ENCODE measurements around the gene ROGDI.

Gene ROGDI

GRCh38 chr16:4811242-4811641, 8.8 kb upstream of the ROGDI start:
- Histone ChIP-seq H3K27me3 (ENCODE audit: control insufficient read depth, insufficient read depth, low read length) (no peaks in the 10 kb centered on the region), H3K4me2 (ENCODE audit: low read length) (no peak overlapping the region), H3K9ac (no peak overlapping the region), H3K4me1 (peaks cover 16% of the 10 kb centered on the region), H3K27ac (no peak overlapping the region), H3K9me3 (ENCODE audit: control insufficient read depth, low read length) (no peaks in the 10 kb centered on the region), H2AFZ (no peak overlapping the region), H3K4me3 (ENCODE audit: low read depth, low read length) (no peak overlapping the region), H3K36me3 (ENCODE audit: control insufficient read depth, insufficient read depth, low read length) (no peaks in the 10 kb centered on the region), H3K79me2 (no peaks in the 10 kb centered on the region)
- TF ChIP-seq, protein P1, sequence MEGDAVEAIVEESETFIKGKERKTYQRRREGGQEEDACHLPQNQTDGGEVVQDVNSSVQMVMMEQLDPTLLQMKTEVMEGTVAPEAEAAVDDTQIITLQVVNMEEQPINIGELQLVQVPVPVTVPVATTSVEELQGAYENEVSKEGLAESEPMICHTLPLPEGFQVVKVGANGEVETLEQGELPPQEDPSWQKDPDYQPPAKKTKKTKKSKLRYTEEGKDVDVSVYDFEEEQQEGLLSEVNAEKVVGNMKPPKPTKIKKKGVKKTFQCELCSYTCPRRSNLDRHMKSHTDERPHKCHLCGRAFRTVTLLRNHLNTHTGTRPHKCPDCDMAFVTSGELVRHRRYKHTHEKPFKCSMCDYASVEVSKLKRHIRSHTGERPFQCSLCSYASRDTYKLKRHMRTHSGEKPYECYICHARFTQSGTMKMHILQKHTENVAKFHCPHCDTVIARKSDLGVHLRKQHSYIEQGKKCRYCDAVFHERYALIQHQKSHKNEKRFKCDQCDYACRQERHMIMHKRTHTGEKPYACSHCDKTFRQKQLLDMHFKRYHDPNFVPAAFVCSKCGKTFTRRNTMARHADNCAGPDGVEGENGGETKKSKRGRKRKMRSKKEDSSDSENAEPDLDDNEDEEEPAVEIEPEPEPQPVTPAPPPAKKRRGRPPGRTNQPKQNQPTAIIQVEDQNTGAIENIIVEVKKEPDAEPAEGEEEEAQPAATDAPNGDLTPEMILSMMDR (IDR thresholded peaks at IDR 0.05): no peak

DNA sequence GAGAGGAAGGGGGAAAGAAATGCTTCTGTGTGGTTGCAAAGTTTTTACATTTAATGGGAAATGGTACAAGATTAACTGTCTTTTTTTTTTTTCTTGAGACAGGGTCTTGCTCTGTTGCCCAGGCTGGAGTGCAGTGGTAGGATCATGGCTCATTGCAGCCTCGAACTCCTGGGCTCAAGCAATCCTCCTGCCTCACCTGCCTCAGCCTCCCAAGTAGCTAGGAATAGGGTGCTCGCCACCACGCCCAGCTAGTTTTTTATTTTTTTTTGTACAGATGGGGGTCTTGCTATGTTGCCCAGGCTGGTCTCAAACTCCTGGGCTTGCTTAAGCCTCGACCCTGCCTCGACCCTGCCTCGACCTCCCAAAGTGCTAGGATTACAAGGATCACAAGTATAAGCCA, 3.8 kb upstream of the ROGDI start:
- Histone ChIP-seq H3K79me2 (no peaks in the 10 kb centered on the region), H3K27me3 (ENCODE audit: control insufficient read depth, insufficient read depth, low read length) (no peaks in the 10 kb centered on the region), H3K4me2 (ENCODE audit: low read length) (no peak overlapping the region), H3K4me3 (ENCODE audit: low read depth, low read length) (no peak overlapping the region), H3K9ac (no peak overlapping the region), H3K4me1 (peaks cover 9% of the 10 kb centered on the region), H2AFZ (no peak overlapping the region), H3K27ac (no peak overlapping the region), H3K36me3 (ENCODE audit: control insufficient read depth, insufficient read depth, low read length) (no peaks in the 10 kb centered on the region), H3K9me3 (ENCODE audit: control insufficient read depth, low read length) (no peaks in the 10 kb centered on the region)
- TF ChIP-seq, protein P1 (IDR thresholded peaks at IDR 0.05): no peak

- Histone ChIP-seq H3K4me3 (ENCODE audit: low read depth, low read length) (no peak overlapping the region), H3K27me3 (ENCODE audit: control insufficient read depth, insufficient read depth, low read length) (no peaks in the 10 kb centered on the region), H3K9ac (no peak overlapping the region), H3K4me2 (ENCODE audit: low read length) (no peak overlapping the region), H2AFZ (no peak overlapping the region), H3K27ac (no peak overlapping the region), H3K79me2 (no peaks in the 10 kb centered on the region), H3K4me1 (peaks cover 10% of the 10 kb centered on the region), H3K36me3 (ENCODE audit: control insufficient read depth, insufficient read depth, low read length) (no peaks in the 10 kb centered on the region), H3K9me3 (ENCODE audit: control insufficient read depth, low read length) (no peaks in the 10 kb centered on the region)
- TF ChIP-seq, protein P1 (IDR thresholded peaks at IDR 0.05): no peak
Observed at GRCh38 chr16:4805231-4805630, 2.8 kb upstream of the ROGDI start.

DNA sequence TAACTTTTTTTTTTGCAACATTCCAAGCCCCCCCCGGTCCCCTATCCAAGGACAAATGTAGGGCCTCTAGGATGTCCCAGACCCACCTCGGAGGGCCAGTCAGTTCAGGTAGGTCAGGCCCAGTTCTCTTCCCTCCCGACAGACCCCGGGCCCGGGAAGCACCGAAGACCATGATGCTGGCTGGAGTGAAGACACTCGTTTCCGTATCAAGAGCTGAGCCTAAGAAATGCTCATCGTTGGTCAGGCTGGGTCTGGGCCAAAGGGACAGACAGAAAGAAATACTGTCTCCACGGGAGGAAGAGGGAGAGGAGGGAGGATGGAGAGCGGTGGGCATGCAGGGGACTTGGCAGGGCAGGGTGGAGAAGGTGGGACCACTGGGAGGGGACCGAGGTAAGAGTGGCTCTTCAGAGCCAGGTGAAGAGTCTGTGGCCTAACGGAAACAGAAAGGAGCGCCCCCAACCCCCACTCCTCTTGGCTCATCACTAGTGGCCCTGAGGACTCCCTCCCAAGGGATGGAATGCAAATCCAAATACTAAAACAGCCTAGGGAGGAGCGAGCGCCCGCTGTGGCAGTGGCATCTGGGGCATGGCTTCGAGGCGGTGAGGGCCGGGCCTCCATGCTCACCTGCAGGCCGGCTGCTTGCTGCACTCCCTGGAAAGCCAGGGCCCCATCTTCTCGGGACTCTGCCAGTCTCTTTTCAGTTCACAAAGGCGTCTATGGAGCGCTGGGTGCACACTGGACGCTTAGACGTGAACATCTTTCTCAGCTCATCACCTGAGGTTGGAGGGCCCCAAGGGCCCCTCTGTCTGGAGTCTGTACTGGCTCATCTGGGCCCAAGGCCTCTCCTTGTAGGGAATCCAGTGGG, 1.7 kb upstream of the ROGDI start:
- Histone ChIP-seq H3K9ac (no peak overlapping the region), H2AFZ (no peak overlapping the region), H3K27me3 (ENCODE audit: control insufficient read depth, insufficient read depth, low read length) (no peaks in the 10 kb centered on the region), H3K4me2 (ENCODE audit: low read length) (no peak overlapping the region), H3K4me3 (ENCODE audit: low read depth, low read length) (no peak overlapping the region), H3K79me2 (no peaks in the 10 kb centered on the region), H3K9me3 (ENCODE audit: control insufficient read depth, low read length) (no peaks in the 10 kb centered on the region), H3K27ac (no peak overlapping the region), H3K36me3 (ENCODE audit: control insufficient read depth, insufficient read depth, low read length) (no peaks in the 10 kb centered on the region), H3K4me1 (peaks cover 10% of the 10 kb centered on the region)
- TF ChIP-seq, protein P1 (IDR thresholded peaks at IDR 0.05): no peak

- Histone ChIP-seq H3K79me2 (no peaks in the 10 kb centered on the region), H3K9ac (no peak overlapping the region), H3K36me3 (ENCODE audit: control insufficient read depth, insufficient read depth, low read length) (no peaks in the 10 kb centered on the region), H3K4me2 (ENCODE audit: low read length) (peak overlapping the region; percentile 96), H3K9me3 (ENCODE audit: control insufficient read depth, low read length) (no peaks in the 10 kb centered on the region), H3K27me3 (ENCODE audit: control insufficient read depth, insufficient read depth, low read length) (no peaks in the 10 kb centered on the region), H3K4me3 (ENCODE audit: low read depth, low read length) (peak overlapping the region; percentile 92), H3K27ac (peak overlapping the region; percentile 79), H3K4me1 (peaks cover 10% of the 10 kb centered on the region), H2AFZ (peak overlapping the region; percentile 99)
- TF ChIP-seq, protein P1 (IDR thresholded peaks at IDR 0.05): no peak
Observed at GRCh38 chr16:4803401-4803844, 990 bp upstream of the ROGDI start.
